GM12864 (cell line): ENCODE results near the gene ESPNL.

Source experiments
- DNase-seq: peaks from one replicate; pipeline ENCODE4 v3.0.0-alpha.2; 2011; ENCODE audit warnings: low read depth
- H3K4me3 ChIP-seq: 2 replicates; pipeline ENCODE4 v1.5.1; 2011; ENCODE audit warnings: mild to moderate bottlenecking, low read depth, low read length, control low read depth
- CTCF ChIP-seq: IDR thresholded peaks from 2 replicates; pipeline ENCODE4 v1.5.1; 2011; ENCODE audit warnings: low read depth, mild to moderate bottlenecking, moderate library complexity, low read length, control low read depth, inconsistent platforms; ENCODE audit errors: missing control alignments

Gene ESPNL

GRCh38 chr2:238173692-238174091 lies 73.6 kb downstream of the ESPNL start:
- no peak for DNase-seq
- no peak overlapping the region for H3K4me3 ChIP-seq
- TF ChIP-seq CTCF, result peak; percentile 29

GRCh38 chr2:238174291-238174690 lies 74.2 kb downstream of the ESPNL start:
- no peak overlapping the region for H3K4me3 ChIP-seq
- TF ChIP-seq CTCF, result no peak
- DNase-seq, result no peak

GRCh38 chr2:238174701-238175100 lies 74.6 kb downstream of the ESPNL start:
- no peak for TF ChIP-seq CTCF

GRCh38 chr2:238176613-238177012 lies 76.5 kb downstream of the ESPNL start:
- TF ChIP-seq CTCF, result no peak
- H3K4me3 ChIP-seq, result no peak overlapping the region
- no peak for DNase-seq

More at GRCh38 chr2:238174701-238175100, 74.6 kb downstream of the ESPNL start:
- no peak for DNase-seq
- H3K4me3 ChIP-seq, result no peak overlapping the region

GRCh38 chr2:238180554-238180953 lies 80.4 kb downstream of the ESPNL start:
- H3K4me3 ChIP-seq, result no peak overlapping the region
- TF ChIP-seq CTCF, result no peak
- DNase-seq, result no peak

GRCh38 chr2:238182362-238182761 lies 82.2 kb downstream of the ESPNL start:
- no peak for DNase-seq
- H3K4me3 ChIP-seq, result no peak overlapping the region
- no peak for TF ChIP-seq CTCF
